Activated naive CD8-positive, alpha-beta T cell (primary cell): ENCODE measurements around the gene ANKRD66.
"Not testable (repeated sequence)": the region's sequence is repeated elsewhere in the genome, so short reads cannot be mapped to it uniquely, and the experiment has no call there.

Experiments
- H3K27ac Mint-ChIP-seq: one replicate; pipeline ENCODE4 v1.8.0; 2021; ENCODE audit warnings: mixed read lengths
- H3K27me3 Mint-ChIP-seq: one replicate; pipeline ENCODE4 v1.8.0; 2021; ENCODE audit warnings: mixed read lengths
- H3K36me3 Mint-ChIP-seq: one replicate; pipeline ENCODE4 v1.8.0; 2021; ENCODE audit warnings: mixed read lengths
- H3K4me1 Mint-ChIP-seq: one replicate; pipeline ENCODE4 v1.8.0; 2021; ENCODE audit warnings: low read depth, mixed read lengths
- H3K4me3 Mint-ChIP-seq: one replicate; pipeline ENCODE4 v1.8.0; 2021; ENCODE audit warnings: mild to moderate bottlenecking, mixed read lengths
- H3K9me3 Mint-ChIP-seq: one replicate; pipeline ENCODE4 v1.8.0; 2021; ENCODE audit warnings: low read depth, mixed read lengths

The ANKRD66 gene

DNA sequence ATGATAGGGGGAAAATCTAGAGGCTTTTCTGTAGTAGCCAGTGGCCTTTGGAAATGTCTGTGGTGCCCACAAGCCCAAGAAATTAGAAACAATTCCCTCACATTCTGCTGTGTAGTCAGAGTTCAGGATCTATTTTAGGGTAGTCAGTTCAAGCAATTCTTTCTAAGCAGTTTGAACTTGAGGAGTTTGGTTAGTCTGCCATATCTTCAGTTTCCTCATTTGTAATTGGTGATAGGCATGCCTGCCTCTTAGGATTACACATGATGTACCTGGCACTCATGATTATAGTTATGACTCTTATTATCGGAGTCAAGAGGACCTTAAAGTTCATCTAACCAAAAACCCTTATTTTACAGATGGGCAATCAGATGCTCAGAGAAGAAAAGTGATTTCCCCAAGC lies 25.3 kb downstream of the ANKRD66 start:
- Mint-ChIP-seq H3K9me3 (peaks cover 7% of the 10 kb centered on the region), H3K36me3 (no peaks in the 10 kb centered on the region), H3K27ac (no peak overlapping the region), H3K4me3 (no peak overlapping the region), H3K27me3 (peaks cover 6% of the 10 kb centered on the region), H3K4me1 (no peaks in the 10 kb centered on the region)

DNA sequence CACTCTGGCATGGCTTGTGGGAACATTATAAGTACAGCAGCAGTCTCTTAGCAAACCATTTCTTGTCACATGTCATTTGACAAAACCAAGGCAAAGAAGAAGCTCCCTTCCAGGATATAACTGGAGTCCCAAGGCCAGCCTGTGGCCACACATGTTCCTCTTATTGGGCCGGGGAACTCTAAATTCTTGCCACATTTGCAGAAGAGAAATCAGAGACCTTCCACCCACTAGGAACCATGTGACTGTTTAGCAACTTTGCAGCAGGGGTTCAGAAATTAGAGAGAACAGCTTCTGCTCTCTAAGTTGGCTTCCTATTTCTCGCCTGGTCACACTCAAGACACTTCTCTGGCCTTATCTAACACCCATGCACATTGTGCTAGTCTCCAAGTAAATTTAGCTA lies 26.0 kb downstream of the ANKRD66 start:
- Mint-ChIP-seq H3K4me3 (no peak overlapping the region), H3K36me3 (no peaks in the 10 kb centered on the region), H3K27me3 (peaks cover 6% of the 10 kb centered on the region), H3K4me1 (no peaks in the 10 kb centered on the region), H3K27ac (no peak overlapping the region), H3K9me3 (peaks cover under 1% of the 10 kb centered on the region)

DNA sequence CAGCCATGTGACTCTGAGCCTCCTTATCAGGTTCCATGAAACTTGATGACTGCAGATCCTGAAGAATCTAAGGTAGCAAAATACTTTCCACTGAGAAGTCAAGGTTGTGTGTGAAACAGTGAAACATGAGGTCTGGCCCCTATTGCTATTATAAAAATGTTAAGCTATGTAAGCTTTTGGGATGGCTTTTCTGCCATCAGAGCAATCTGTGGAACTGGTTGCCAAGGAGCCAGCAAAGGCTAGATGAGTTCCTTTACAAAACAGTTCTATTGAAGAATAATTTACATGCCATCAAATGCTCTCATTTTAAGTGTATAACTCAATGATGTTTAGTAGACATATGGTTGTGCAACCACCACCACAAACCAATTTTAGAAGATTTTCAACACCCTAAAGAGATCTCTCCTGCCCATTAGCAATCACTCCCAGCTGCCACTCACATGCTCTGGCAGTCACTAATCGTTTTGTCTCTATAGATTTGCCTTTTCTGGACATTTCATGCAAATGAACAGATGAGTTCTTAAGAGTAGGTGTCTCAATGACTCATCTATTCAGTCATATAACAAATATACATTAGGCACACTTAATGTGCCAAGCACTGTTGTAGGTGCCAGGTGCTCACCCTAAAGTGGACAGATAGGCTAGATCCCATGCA lies 26.6 kb downstream of the ANKRD66 start:
- Mint-ChIP-seq H3K9me3 (no peaks in the 10 kb centered on the region), H3K27ac (no peak overlapping the region), H3K36me3 (no peaks in the 10 kb centered on the region)

DNA sequence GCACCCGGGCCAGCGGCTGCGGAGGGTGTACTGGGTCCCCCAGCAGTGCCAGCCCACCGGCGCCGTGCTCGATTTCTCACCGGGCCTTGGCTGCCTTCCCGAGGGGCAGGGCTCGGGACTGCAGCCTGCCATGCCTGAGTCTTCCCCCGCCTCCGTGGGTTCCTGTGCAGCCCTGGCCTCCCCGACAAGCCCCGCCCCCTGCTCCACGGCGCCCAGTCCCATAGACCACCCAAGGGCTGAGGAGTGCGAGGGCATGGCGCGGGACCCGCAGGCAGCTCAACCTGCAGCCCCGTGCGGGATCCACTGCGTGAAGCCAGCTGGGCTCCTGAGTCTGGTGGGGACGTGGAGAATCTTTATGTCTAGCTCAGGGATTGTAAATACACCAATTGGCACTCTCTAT lies 28.0 kb downstream of the ANKRD66 start:
- H3K4me3 Mint-ChIP-seq, H3K27me3 Mint-ChIP-seq, H3K27ac Mint-ChIP-seq, H3K4me1 Mint-ChIP-seq, H3K9me3 Mint-ChIP-seq, H3K36me3 Mint-ChIP-seq: not testable (repeated sequence)

More for the DNA sequence above, 26.6 kb downstream of the ANKRD66 start:
- H3K4me3 Mint-ChIP-seq, result no peak overlapping the region
- peaks cover 6% of the 10 kb centered on the region for H3K27me3 Mint-ChIP-seq
- H3K4me1 Mint-ChIP-seq, result no peaks in the 10 kb centered on the region

DNA sequence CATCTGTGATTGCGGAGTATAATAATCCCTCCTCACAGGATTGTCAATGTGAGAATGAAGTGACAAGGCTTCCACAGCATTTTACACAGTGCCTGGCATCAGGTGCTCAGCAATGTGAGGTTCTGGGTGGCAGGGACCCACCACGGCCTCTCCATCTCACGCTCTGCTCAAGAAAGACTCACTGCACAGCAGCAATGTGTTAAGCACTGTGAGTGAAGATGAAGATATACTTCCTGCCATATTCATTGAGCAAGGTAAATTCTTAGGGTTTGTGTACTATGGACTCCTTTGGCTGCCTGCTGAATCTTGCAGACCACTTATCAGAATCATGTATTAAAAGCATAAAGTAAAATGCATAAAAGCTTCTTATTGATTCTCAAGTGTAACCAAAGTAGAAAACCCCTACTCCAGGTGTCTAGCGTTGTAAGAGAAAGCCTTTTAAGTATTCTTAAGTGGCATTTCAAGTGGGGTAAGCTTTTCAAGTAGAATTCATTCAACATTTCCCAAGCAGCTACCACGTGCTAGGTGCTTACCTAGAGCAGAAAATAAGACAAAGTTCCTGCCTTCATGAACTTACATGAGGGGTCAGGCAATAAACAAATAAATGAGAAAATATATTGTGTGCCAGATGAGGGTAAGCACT lies 29.5 kb downstream of the ANKRD66 start:
- Mint-ChIP-seq H3K4me1 (no peaks in the 10 kb centered on the region), H3K27ac (no peak overlapping the region), H3K27me3 (no peaks in the 10 kb centered on the region), H3K4me3 (no peak overlapping the region), H3K9me3 (no peaks in the 10 kb centered on the region), H3K36me3 (no peaks in the 10 kb centered on the region)

DNA sequence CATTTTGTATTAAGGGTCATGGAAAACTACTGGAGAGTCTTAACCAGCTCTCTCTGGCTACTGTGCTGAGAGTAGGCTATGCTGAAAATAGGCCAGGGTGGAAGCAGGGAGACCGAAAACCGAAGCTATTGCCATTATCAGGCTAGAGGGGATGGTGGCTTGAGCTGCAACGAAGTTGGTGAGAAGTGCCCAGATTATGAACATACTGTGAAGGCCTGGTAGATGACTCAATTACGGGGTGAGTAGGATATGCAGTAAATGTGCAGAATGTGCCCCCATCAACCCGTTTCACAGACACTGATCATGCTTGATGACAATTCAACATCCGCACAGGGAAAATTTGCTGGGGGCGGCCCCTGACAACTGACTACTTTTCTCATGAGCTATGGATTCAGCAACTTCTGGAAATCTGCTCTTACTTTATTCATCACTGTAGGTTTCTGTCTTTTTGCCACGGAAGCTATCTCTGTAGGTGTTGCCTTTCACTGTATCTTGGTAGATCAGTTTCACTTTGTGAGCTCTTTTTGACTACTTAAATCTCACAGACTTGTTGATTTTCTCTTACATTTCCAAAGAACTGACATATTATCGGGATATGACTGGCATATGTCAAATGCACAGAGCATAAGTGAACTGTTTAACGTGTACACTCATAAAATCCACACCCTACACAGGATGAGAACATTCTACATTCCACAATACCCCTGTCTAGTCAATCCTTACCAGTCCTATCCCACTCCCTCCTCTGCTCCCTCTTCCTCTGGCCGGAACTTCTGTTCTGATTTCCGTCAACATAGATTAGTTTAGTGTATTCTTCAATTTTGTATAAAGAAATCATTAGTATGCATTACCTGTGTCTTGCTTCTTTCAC lies 31.0 kb downstream of the ANKRD66 start:
- H3K4me1 Mint-ChIP-seq, result no peaks in the 10 kb centered on the region
- H3K4me3 Mint-ChIP-seq, result no peak overlapping the region
- no peaks in the 10 kb centered on the region for H3K9me3 Mint-ChIP-seq
- no peaks in the 10 kb centered on the region for H3K36me3 Mint-ChIP-seq
- H3K27ac Mint-ChIP-seq, result no peak overlapping the region
- no peaks in the 10 kb centered on the region for H3K27me3 Mint-ChIP-seq

DNA sequence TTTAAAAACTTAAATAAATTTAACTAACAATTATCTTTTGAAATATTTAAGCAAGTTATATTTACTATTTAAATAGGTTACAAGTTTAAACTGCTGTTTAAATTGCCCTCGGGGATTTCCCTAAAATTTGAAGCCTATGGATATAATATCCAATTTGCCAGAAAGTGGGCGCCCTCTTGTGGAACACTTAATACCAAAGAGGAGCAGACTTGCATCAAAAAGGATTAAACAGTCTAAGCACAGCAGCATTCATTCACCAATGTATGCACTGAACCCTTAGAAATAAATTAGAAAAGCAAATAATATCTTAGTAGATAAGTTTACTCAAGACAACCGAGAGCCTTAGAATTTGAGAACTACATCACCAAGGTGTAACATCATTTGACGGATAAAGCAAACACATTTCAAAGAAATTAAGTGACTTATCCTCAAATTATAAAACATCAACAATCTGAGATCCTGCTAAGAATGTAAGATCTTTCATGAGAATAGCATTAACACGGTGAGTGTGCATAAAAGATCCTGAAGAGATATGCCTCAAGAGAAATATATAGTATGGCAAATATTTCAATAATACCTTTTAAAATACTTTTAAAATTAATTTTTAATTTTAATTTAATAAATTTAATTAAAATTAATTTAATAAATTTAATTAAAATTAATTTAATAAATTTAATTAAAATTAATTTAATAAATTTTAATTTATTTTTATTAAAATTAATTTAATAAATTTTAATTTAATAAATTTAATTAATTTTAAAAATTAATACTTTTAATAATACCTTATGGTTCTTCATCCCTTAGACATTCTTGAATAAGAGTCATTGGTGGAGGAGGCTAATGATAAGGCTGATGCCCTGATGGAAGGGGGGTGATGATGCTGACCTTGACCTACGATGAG lies 35.0 kb downstream of the ANKRD66 start:
- Mint-ChIP-seq H3K4me3 (no peak overlapping the region), H3K9me3 (no peaks in the 10 kb centered on the region), H3K27ac (no peak overlapping the region), H3K36me3 (no peaks in the 10 kb centered on the region), H3K27me3 (peaks cover 4% of the 10 kb centered on the region), H3K4me1 (no peaks in the 10 kb centered on the region)

DNA sequence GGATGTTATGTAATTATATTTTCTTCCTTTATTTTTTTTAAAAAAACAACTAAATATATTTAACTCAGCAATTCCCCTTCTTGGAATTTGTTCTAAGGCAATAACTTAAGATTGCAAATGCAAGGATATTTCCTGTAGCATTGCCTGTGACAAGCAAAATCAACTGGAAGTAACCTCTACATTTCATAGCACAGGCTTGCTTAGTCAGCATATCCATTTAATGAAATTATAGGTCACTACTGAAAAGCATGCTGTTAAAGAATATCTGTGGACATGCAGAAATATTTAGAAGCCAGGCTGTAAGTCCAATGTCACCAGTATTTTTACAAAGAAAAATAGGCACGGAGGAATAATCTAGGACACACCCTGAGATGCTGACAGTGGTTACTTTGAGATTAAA lies 37.8 kb downstream of the ANKRD66 start:
- no peaks in the 10 kb centered on the region for H3K9me3 Mint-ChIP-seq
- H3K36me3 Mint-ChIP-seq, result no peaks in the 10 kb centered on the region
- H3K4me1 Mint-ChIP-seq, result no peaks in the 10 kb centered on the region
- no peak overlapping the region for H3K4me3 Mint-ChIP-seq
- peaks cover 4% of the 10 kb centered on the region for H3K27me3 Mint-ChIP-seq
- H3K27ac Mint-ChIP-seq, result no peak overlapping the region

DNA sequence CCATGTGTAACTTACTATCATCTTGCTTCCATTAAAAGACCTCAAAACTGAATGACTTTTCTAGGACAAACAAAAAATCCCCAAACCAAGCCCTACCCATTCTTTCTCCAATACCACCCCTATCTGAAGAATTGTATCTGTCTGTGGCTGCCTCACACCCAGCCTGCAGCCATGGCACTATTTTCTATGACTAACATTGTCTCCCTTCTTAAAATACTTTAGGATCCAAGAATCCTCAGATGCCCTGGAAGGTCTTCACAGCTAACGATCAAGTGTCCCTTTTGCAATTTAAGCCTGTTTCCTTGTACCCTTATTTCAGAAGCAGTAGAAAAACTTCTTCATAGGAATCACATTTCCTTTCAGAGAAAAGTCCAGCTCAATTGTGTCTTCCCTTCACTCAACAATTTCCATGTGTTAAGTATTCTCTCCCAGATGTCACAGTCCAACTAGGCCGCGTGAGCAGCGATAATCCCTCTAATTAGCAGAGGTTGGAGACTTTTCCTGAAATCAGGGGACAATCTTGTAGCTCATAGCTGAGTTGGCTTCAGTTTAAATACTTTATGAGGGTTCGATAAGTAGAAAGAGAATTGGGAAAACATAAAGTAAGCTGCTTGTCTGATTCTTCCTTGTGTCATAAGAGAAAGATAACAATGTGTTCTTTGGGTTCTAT lies 41.3 kb downstream of the ANKRD66 start:
- peaks cover 5% of the 10 kb centered on the region for H3K27me3 Mint-ChIP-seq
- no peak overlapping the region for H3K4me3 Mint-ChIP-seq
- H3K9me3 Mint-ChIP-seq, result no peaks in the 10 kb centered on the region
- H3K36me3 Mint-ChIP-seq, result no peaks in the 10 kb centered on the region
- H3K4me1 Mint-ChIP-seq, result no peaks in the 10 kb centered on the region
- H3K27ac Mint-ChIP-seq, result no peak overlapping the region

DNA sequence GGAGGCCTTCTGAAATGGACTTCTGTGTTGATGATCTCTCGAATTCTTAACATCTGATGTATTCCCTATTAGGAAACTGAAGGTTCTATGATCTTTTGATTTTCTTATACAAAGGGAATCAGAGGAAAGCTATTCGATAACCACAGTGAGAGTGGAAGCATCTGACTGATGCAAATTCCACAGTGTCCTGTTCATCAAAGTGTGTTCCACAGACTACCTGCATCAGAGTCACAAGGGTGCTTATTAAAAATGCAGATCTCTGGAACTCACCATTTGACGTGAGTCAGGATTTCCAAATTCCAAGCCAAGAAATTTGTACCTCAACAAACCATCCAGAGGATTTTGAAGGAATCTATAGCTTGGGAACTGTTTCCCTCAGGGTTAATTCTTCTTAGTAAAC lies 42.1 kb downstream of the ANKRD66 start:
- Mint-ChIP-seq H3K27me3 (peaks cover 6% of the 10 kb centered on the region), H3K4me3 (no peak overlapping the region), H3K36me3 (no peaks in the 10 kb centered on the region), H3K9me3 (no peaks in the 10 kb centered on the region), H3K4me1 (no peaks in the 10 kb centered on the region), H3K27ac (no peak overlapping the region)

DNA sequence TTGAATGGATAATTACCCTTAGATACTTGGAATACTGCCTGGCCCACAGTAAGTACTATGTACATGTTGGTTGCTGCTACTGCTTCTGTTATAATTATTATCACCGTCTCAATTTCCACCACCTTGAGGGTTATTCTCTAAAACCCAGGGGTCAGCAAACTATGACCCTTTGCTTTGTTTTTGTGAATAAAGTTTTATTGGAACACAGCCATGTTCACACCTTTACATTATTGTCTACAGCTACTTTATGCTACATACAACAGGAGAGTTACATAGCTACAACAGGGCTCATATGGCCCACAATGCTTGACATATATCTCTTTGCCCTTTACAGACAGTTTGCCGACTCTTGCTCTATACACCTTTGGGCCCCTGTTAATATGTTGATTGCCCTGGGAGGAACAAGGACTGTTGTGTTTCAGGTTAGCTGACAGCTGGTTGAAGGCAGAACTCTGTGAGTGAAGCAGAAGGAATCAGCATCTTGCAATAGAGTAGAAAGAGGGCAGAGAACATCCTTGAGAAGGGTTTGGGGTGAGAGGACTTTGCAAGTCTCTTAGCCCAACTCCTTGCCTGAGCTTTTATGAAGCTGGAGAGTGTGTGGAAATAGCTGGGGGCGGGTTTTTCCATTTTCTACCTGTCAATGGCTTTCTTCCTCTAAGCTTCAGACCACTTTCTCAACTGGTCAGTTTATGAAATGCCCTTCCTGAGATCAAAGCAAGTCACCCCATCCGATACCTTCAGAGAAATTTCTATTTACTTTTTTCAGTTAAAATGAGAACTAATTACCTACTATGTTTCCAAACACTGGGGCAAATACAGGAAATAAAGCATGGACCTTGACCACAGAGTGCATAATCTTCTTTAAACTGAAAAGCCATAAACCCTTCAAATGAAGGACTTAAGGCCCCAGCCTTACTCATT lies 43.0 kb downstream of the ANKRD66 start:
- Mint-ChIP-seq H3K36me3 (no peaks in the 10 kb centered on the region), H3K4me3 (no peak overlapping the region), H3K4me1 (no peaks in the 10 kb centered on the region), H3K27me3 (peaks cover 6% of the 10 kb centered on the region), H3K9me3 (no peaks in the 10 kb centered on the region), H3K27ac (no peak overlapping the region)

DNA sequence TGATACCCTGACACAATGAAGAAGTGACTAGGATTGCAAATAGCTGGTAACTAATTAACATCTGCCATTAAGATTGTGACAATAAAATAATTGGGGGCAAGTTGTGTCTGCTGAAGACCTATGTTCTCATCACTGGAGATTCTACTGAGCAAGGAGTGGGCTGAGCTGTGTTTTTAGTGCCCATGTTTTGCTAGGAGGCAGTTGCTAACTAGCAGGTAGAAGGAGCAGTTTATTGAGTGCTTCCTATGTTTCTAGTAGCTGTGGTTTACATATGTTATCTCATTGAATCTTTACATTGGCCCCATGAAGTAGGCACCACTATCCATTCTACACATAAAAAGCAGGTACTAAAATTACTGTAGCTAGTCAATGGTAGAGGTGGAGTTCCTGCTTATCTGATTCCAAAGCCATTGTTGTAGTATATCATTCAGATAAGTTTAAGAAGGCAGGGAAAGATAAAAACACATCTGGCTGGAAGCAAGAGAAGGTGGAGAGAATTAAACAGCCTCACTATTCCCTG lies 43.7 kb downstream of the ANKRD66 start:
- Mint-ChIP-seq H3K9me3 (no peaks in the 10 kb centered on the region), H3K36me3 (no peaks in the 10 kb centered on the region), H3K4me3 (no peak overlapping the region), H3K27me3 (peaks cover 5% of the 10 kb centered on the region), H3K27ac (no peak overlapping the region), H3K4me1 (no peaks in the 10 kb centered on the region)

DNA sequence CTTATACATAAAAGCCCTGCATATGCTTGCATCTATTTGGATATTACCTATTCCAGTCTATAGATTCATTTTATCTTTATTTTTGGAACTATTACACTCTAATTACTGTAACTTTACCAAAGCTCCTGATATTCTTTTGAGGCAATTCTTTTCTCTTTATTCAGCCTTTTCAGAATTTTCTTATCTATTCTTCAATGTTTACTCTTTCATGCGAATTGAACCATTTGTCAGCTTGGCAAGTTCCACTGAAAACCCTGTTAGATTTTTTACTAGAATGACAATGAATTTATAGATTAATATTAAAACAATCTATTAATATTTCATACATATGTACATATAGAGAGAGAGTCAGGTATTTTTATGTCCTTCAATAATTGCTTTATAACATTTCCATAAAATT lies 45.9 kb downstream of the ANKRD66 start:
- no peak overlapping the region for H3K4me3 Mint-ChIP-seq
- H3K36me3 Mint-ChIP-seq, result no peaks in the 10 kb centered on the region
- H3K9me3 Mint-ChIP-seq, result no peaks in the 10 kb centered on the region

More for the DNA sequence above, 45.9 kb downstream of the ANKRD66 start:
- H3K4me1 Mint-ChIP-seq, result no peaks in the 10 kb centered on the region
- no peak overlapping the region for H3K27ac Mint-ChIP-seq
- H3K27me3 Mint-ChIP-seq, result peaks cover 4% of the 10 kb centered on the region
